Skeletal muscle tissue (tissue), 4 donors: ENCODE measurements around the gene FRS2. TPM values are rescaled to one million over a fixed set of nuclear protein-coding genes. Genes with fewer than 3 reads are reported as not detected.

Experiments used
- H3K27ac ChIP-seq: one replicate; pipeline ENCODE4 v1.7.0; 2013; ENCODE audit warnings: mild to moderate bottlenecking, low read depth, low read length, inconsistent platforms
- H3K27me3 ChIP-seq, 3 donors: one replicate each; pipeline ENCODE4 v1.7.0; 2013; ENCODE audit warnings: low read length in 3 of 3; ENCODE audit not compliant: control insufficient read depth in 3 of 3, insufficient read depth in 3 of 3
- H3K36me3 ChIP-seq, 3 donors: one replicate each; pipeline ENCODE4 v1.7.0; 2013; ENCODE audit warnings: low read length in 3 of 3; ENCODE audit not compliant: control insufficient read depth in 3 of 3, insufficient read depth in 3 of 3
- H3K4me1 ChIP-seq, 3 donors: one replicate each; pipeline ENCODE4 v1.7.0; 2013; ENCODE audit warnings: low read length in 3 of 3, mild to moderate bottlenecking in 3 of 3; ENCODE audit not compliant: control insufficient read depth in 3 of 3, insufficient read depth in 3 of 3
- H3K4me3 ChIP-seq, 3 donors: one replicate each; pipeline ENCODE4 v1.7.0; 2013; ENCODE audit warnings: low read length in 3 of 3
- H3K9ac ChIP-seq, 3 donors: one replicate each; pipeline ENCODE4 v1.7.0; 2013; ENCODE audit warnings: low read length in 3 of 3, mild to moderate bottlenecking in 3 of 3, moderate library complexity in 2 of 3, low read depth in 1 of 3
- H3K9me3 ChIP-seq, 3 donors: one replicate each; pipeline ENCODE4 v1.7.0; 2013; ENCODE audit warnings: low read length in 3 of 3; ENCODE audit not compliant: control insufficient read depth in 3 of 3
- total RNA-seq: library from RNA; depleted of rRNA; stranded (reverse); fragments of >200 nt; gene quantifications from one replicate; pipeline ENCODE4 v1.2.3, GENCODE V29; 2014
- donor health status: Osteomylitis.

Gene FRS2
- total RNA-seq, 1 donor from 2014 or later: 32.9 TPM

- Histone ChIP-seq H3K9ac (no peak overlapping the region), H3K36me3 (no peaks in the 10 kb centered on the region), H3K4me3 (no peak overlapping the region), H3K9me3 (no peaks in the 10 kb centered on the region), H3K27me3 (no peaks in the 10 kb centered on the region), H3K4me1 (peaks cover 15 to 27% (median 21%) of the 10 kb centered on the region in 3 donors), H3K27ac (no peak overlapping the region)
Measured at GRCh38 chr12:69511016-69511415, 40.8 kb downstream of the FRS2 start.

- H3K36me3 ChIP-seq: no peaks in the 10 kb centered on the region
- peaks cover 12 to 21% (median 21%) of the 10 kb centered on the region in 3 donors for H3K4me1 ChIP-seq
- no peak overlapping the region for H3K4me3 ChIP-seq
- H3K9ac ChIP-seq: no peak overlapping the region
- H3K27me3 ChIP-seq: no peaks in the 10 kb centered on the region
- no peaks in the 10 kb centered on the region for H3K9me3 ChIP-seq
- H3K27ac ChIP-seq: no peak overlapping the region
Measured at GRCh38 chr12:69511469-69512267, 41.5 kb downstream of the FRS2 start.

GRCh38 chr12:69512820-69513219, 42.6 kb downstream of the FRS2 start:
- Histone ChIP-seq H3K4me1 (peaks cover 9 to 21% (median 19%) of the 10 kb centered on the region in 3 donors), H3K9me3 (no peaks in the 10 kb centered on the region), H3K36me3 (no peaks in the 10 kb centered on the region), H3K9ac (no peak overlapping the region), H3K27ac (no peak overlapping the region), H3K27me3 (no peaks in the 10 kb centered on the region), H3K4me3 (no peak overlapping the region)

GRCh38 chr12:69513297-69513696, 43.1 kb downstream of the FRS2 start:
- Histone ChIP-seq H3K27ac (no peak overlapping the region), H3K27me3 (no peaks in the 10 kb centered on the region), H3K4me3 (no peak overlapping the region), H3K9me3 (no peaks in the 10 kb centered on the region), H3K4me1 (peaks cover 9 to 21% (median 19%) of the 10 kb centered on the region in 3 donors), H3K36me3 (no peaks in the 10 kb centered on the region), H3K9ac (no peak overlapping the region)

GRCh38 chr12:69514111-69514510, 43.9 kb downstream of the FRS2 start:
- no peak overlapping the region for H3K4me3 ChIP-seq
- H3K9ac ChIP-seq: no peak overlapping the region
- peaks cover 9 to 21% (median 19%) of the 10 kb centered on the region in 3 donors for H3K4me1 ChIP-seq
- H3K36me3 ChIP-seq: no peaks in the 10 kb centered on the region
- H3K9me3 ChIP-seq: no peaks in the 10 kb centered on the region
- no peaks in the 10 kb centered on the region for H3K27me3 ChIP-seq
- H3K27ac ChIP-seq: no peak overlapping the region

- Histone ChIP-seq H3K4me1 (peaks cover 9 to 20% (median 18%) of the 10 kb centered on the region in 3 donors), H3K27ac (no peak overlapping the region), H3K27me3 (no peaks in the 10 kb centered on the region), H3K9me3 (no peaks in the 10 kb centered on the region), H3K36me3 (no peaks in the 10 kb centered on the region), H3K4me3 (no peak overlapping the region), H3K9ac (no peak overlapping the region)
Measured at GRCh38 chr12:69514845-69515244, 44.7 kb downstream of the FRS2 start.

- H3K9me3 ChIP-seq: no peaks in the 10 kb centered on the region
- H3K9ac ChIP-seq: no peak overlapping the region
- no peaks in the 10 kb centered on the region for H3K27me3 ChIP-seq
- no peaks in the 10 kb centered on the region for H3K36me3 ChIP-seq
- H3K4me3 ChIP-seq: no peak overlapping the region
- H3K4me1 ChIP-seq: peaks cover 7 to 17% (median 16%) of the 10 kb centered on the region in 3 donors
- no peak overlapping the region for H3K27ac ChIP-seq
Measured at GRCh38 chr12:69515394-69515930, 45.3 kb downstream of the FRS2 start.

GRCh38 chr12:69516950-69517349, 46.8 kb downstream of the FRS2 start:
- Histone ChIP-seq H3K9me3 (no peaks in the 10 kb centered on the region), H3K27me3 (no peaks in the 10 kb centered on the region), H3K9ac (no peak overlapping the region), H3K36me3 (no peaks in the 10 kb centered on the region), H3K27ac (no peak overlapping the region), H3K4me3 (no peak overlapping the region), H3K4me1 (peaks cover 6 to 9% (median 7%) of the 10 kb centered on the region in 3 donors)

- no peaks in the 10 kb centered on the region for H3K27me3 ChIP-seq
- H3K4me1 ChIP-seq: peaks cover 3 to 6% (median 4%) of the 10 kb centered on the region in 3 donors
- no peaks in the 10 kb centered on the region for H3K9me3 ChIP-seq
- H3K36me3 ChIP-seq: no peaks in the 10 kb centered on the region
- H3K27ac ChIP-seq: no peak overlapping the region
- H3K9ac ChIP-seq: no peak overlapping the region
- no peak overlapping the region for H3K4me3 ChIP-seq
Measured at GRCh38 chr12:69517406-69517805, 47.2 kb downstream of the FRS2 start.

GRCh38 chr12:69519871-69520270, 49.7 kb downstream of the FRS2 start:
- Histone ChIP-seq H3K27me3 (no peaks in the 10 kb centered on the region), H3K9ac (no peak overlapping the region), H3K27ac (no peak overlapping the region), H3K9me3 (no peaks in the 10 kb centered on the region), H3K36me3 (no peaks in the 10 kb centered on the region), H3K4me1 (peaks cover 0 to 6% (median 0%) of the 10 kb centered on the region in 3 donors), H3K4me3 (no peak overlapping the region)
